ENCODE measurements around the gene ESPN.
A peak's percentile ranks its signal among the peaks of the same experiment; 100 is the strongest.
"Not testable (repeated sequence)": the region's sequence is repeated elsewhere in the genome, so short reads cannot be mapped to it uniquely, and the experiment has no call there.

The ESPN gene

GRCh38 chr1:6448749-6449631 is 24.4 kb downstream of the ESPN start:
- DNase-seq (ENCODE audit: low spot score) = no peak

GRCh38 chr1:6450005-6450450 is 25.5 kb downstream of the ESPN start:
- no peak for DNase-seq (ENCODE audit: low spot score)

- DNase-seq (ENCODE audit: low spot score) = not testable (repeated sequence)
These were observed 25.9 kb downstream of the ESPN start for GRCh38 chr1:6450486-6450885.

- peak; percentile 89 for DNase-seq (ENCODE audit: low spot score)
These were observed 26.4 kb downstream of the ESPN start for GRCh38 chr1:6450943-6451373.

- DNase-seq (ENCODE audit: low spot score) = not testable (repeated sequence)
These were observed 29.6 kb downstream of the ESPN start for GRCh38 chr1:6453895-6454855.

- no peak for DNase-seq (ENCODE audit: low spot score)
These were observed 30.5 kb downstream of the ESPN start for GRCh38 chr1:6454856-6455751.

- DNase-seq (ENCODE audit: low spot score) = not testable (repeated sequence)
These were observed 31.4 kb downstream of the ESPN start for GRCh38 chr1:6455752-6456520.

- DNase-seq (ENCODE audit: low spot score) = no peak
These were observed 32.4 kb downstream of the ESPN start for GRCh38 chr1:6456800-6457466.

- no peak for DNase-seq (ENCODE audit: low spot score)
These were observed 35.3 kb downstream of the ESPN start for GRCh38 chr1:6459850-6460265.

- DNase-seq (ENCODE audit: low spot score) = no peak
These were observed 35.9 kb downstream of the ESPN start for GRCh38 chr1:6460301-6461050.

GRCh38 chr1:6461051-6461530 is 36.5 kb downstream of the ESPN start:
- DNase-seq (ENCODE audit: low spot score) = no peak

- DNase-seq (ENCODE audit: low spot score) = no peak
These were observed 37.2 kb downstream of the ESPN start for GRCh38 chr1:6461538-6462411.

GRCh38 chr1:6462412-6463119 is 38.0 kb downstream of the ESPN start:
- no peak for DNase-seq (ENCODE audit: low spot score)

- no peak for DNase-seq (ENCODE audit: low spot score)
These were observed 38.5 kb downstream of the ESPN start for GRCh38 chr1:6463120-6463412.

- no peak for DNase-seq (ENCODE audit: low spot score)
These were observed 39.9 kb downstream of the ESPN start for GRCh38 chr1:6464514-6464836.

- DNase-seq (ENCODE audit: low spot score) = no peak
These were observed 40.3 kb downstream of the ESPN start for GRCh38 chr1:6464915-6465314.

GRCh38 chr1:6465461-6466005 is 41.0 kb downstream of the ESPN start:
- no peak for DNase-seq (ENCODE audit: low spot score)

- DNase-seq (ENCODE audit: low spot score) = no peak
These were observed 41.4 kb downstream of the ESPN start, which contains the start of gene TNFRSF25 for GRCh38 chr1:6466023-6466422. TNFRSF25 (minus strand) TSS chr1:6466173; CDS start chr1:6466107, 66 bp downstream.

All from HuH-7.5 (cell line).